Activated CD4-positive, alpha-beta T cell treated with anti-CD3 and anti-CD28 coated beads, Interleukin-2, amount 10 ng/mL, durations not matched to agents 7 days and 5 days (primary cell): ENCODE measurements around the gene H2BK1. TPM values are rescaled to one million over a fixed set of nuclear protein-coding genes. Genes with fewer than 3 reads are reported as not detected.

ENCODE experiments used
- CTCF ChIA-PET: fragments of 350-600 bp; sonication (Branson Sonifier 250); formaldehyde crosslinking; loops from one replicate; lab custom pipeline; 2021; ENCODE audit warnings: antibody characterized with exemption; lab: Charles Lee
- POLR2A ChIA-PET: fragments of 350-600 bp; sonication (Branson Sonifier 250); formaldehyde crosslinking; loops from one replicate; lab custom pipeline; 2021; ENCODE audit warnings: antibody characterized with exemption; lab: Charles Lee
- DNase-seq: peaks from one replicate; pipeline ENCODE4 v3.0.0-alpha.2; 2020
- H3K27ac Mint-ChIP-seq: one replicate; pipeline ENCODE4 v1.8.0; 2021; ENCODE audit warnings: mild to moderate bottlenecking, moderate library complexity, mixed read lengths
- H3K27me3 Mint-ChIP-seq: one replicate; pipeline ENCODE4 v1.8.0; 2021; ENCODE audit warnings: mixed read lengths
- H3K36me3 Mint-ChIP-seq: one replicate; pipeline ENCODE4 v1.8.0; 2021; ENCODE audit warnings: low read depth, mixed read lengths
- H3K4me1 Mint-ChIP-seq: one replicate; pipeline ENCODE4 v1.8.0; 2021; ENCODE audit warnings: mixed read lengths
- H3K4me3 Mint-ChIP-seq: one replicate; pipeline ENCODE4 v1.8.0; 2021; ENCODE audit warnings: mild to moderate bottlenecking, moderate library complexity, mixed read lengths
- H3K9me3 Mint-ChIP-seq: one replicate; pipeline ENCODE4 v1.8.0; 2021; ENCODE audit warnings: mixed read lengths
- total RNA-seq, 2 experiments: library from RNA; stranded (reverse); gene quantifications; one replicate each; pipeline ENCODE4 v1.2.3, GENCODE V29; 2021

H2BK1 gene
- total RNA-seq, 2 experiments from 2014 or later = not detected

- Mint-ChIP-seq H3K27ac (no peak overlapping the region), H3K36me3 (no peaks in the 10 kb centered on the region), H3K4me3 (no peak overlapping the region), H3K4me1 (no peaks in the 10 kb centered on the region), H3K27me3 (peaks cover 9% of the 10 kb centered on the region), H3K9me3 (no peaks in the 10 kb centered on the region)
- POLR2A ChIA-PET = no interaction called here
- no peak for DNase-seq
- CTCF ChIA-PET = no interaction called here
Measured at GRCh38 chr7:151188252-151188542, 22.1 kb downstream of the H2BK1 start.

GRCh38 chr7:151187409-151188251 is 22.7 kb downstream of the H2BK1 start:
- no peak for DNase-seq
- H3K27ac Mint-ChIP-seq = no peak overlapping the region
- peaks cover 9% of the 10 kb centered on the region for H3K27me3 Mint-ChIP-seq
- ChIA-PET CTCF (no interaction called here), POLR2A (no interaction called here)
- H3K4me3 Mint-ChIP-seq = no peak overlapping the region
- no peaks in the 10 kb centered on the region for H3K9me3 Mint-ChIP-seq
- no peaks in the 10 kb centered on the region for H3K36me3 Mint-ChIP-seq
- no peaks in the 10 kb centered on the region for H3K4me1 Mint-ChIP-seq

DNA sequence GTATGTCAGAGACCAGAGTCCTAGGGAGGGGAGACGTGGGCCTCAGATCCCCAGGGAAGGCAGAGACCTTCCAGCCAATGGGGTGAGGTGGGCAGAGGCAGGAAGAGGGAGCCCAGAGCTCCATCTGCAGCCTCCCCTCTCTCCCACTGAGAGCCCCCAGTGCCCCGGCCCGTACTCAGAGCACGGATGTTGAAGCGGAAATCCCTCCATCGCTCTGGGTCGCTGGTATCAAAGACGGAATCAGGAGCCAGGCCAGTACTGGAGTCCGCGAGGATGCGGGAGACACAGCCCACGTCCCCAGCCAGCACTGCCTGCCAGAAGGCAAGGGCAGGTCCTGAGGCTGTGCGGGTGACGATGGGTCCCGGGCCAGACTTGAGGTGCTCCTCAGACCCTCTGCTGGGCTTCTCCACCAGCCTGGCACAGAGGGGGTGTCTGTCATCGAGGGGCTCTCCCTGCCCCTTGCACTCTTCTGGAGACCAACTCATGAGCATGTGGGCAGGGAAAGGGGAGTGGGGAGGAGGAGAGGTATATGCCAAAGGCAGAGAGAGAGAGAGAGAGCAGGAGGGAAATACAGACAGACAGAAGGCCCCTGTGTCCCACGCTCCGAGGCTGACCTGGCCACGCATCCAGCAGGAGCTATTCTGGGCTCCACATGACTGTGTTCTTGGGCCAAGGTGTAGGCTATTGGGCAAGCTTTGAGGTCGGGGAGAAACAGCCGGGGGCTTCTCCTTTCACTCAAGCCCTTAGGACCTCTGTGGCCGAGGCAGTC is 23.5 kb downstream of the H2BK1 start, which contains the start of gene ASB10:
Gene ASB10 (minus strand): TSS at position 611 of the 769 bp plus-strand sequence. CDS start 120 bp downstream, at position 491.
- no peak for DNase-seq
- Mint-ChIP-seq H3K9me3 (no peaks in the 10 kb centered on the region), H3K36me3 (no peaks in the 10 kb centered on the region), H3K27ac (no peak within 1 kb of the TSS), H3K27me3 (peaks cover 9% of the 10 kb centered on the region), H3K4me1 (no peaks in the 10 kb centered on the region), H3K4me3 (no peak within 1 kb of the TSS)
- ChIA-PET CTCF (no interaction called here), POLR2A (no interaction called here)

DNA sequence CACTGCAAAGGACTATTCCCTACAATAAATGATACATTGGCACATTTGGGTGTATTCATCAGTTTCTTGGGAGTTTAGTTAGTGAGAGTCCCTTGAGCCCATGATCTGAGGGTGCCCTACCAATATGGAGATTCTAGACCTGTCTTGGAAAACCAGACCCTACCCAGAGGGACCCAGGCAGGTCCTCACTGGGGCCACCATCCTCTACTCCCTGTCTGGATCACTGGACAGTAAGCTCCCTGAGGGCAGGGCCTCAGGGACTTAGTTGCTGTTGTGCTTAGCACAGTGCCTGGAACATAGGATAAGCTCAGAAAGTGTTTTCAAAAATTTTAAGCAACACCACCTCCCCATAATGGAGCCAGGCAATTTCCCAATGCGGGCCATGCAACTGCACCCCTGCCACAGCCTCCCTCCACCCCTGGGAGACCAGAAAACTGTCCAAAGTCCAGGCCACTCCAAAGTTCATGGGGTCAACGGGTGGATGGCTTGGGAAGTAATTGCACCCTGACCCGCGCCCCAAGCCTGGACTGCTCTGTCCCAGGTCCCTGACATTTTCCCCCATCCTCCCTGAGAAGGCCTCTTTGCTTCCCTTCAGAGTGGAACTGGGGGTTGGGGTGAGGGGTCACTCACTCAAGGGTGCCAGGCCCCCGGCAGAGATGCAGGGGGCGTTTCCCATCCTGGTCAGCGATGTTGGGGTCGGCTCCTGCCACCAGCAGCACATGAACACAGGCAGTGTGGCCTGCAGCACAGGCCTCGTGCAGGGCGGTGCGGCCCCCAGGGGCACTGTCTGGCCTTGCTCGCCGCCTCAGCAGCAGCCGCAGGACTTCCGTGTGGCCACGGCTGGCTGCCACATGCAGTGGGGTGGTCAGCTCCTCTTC is 24.3 kb downstream of the H2BK1 start:
- DNase-seq = no peak
- ChIA-PET CTCF (no interaction called here), POLR2A (no interaction called here)
- Mint-ChIP-seq H3K36me3 (no peaks in the 10 kb centered on the region), H3K4me1 (no peaks in the 10 kb centered on the region), H3K4me3 (no peak overlapping the region), H3K27me3 (peaks cover 9% of the 10 kb centered on the region), H3K9me3 (no peaks in the 10 kb centered on the region), H3K27ac (no peak overlapping the region)

GRCh38 chr7:151181011-151181431 is 29.3 kb downstream of the H2BK1 start:
- H3K36me3 Mint-ChIP-seq = no peaks in the 10 kb centered on the region
- ChIA-PET CTCF (interaction anchor here (1.1 kb wide), 1 partner anchor 9 kb away, joined by 3 read pairs; no protein-coding TSS in a partner anchor), POLR2A (no interaction called here)
- no peak overlapping the region for H3K4me3 Mint-ChIP-seq
- no peaks in the 10 kb centered on the region for H3K4me1 Mint-ChIP-seq
- peaks cover 6% of the 10 kb centered on the region for H3K27me3 Mint-ChIP-seq
- DNase-seq = no peak
- no peak overlapping the region for H3K27ac Mint-ChIP-seq
- no peaks in the 10 kb centered on the region for H3K9me3 Mint-ChIP-seq

- Mint-ChIP-seq H3K27ac (no peak overlapping the region), H3K4me3 (no peak overlapping the region), H3K36me3 (no peaks in the 10 kb centered on the region), H3K9me3 (no peaks in the 10 kb centered on the region), H3K27me3 (peaks cover 9% of the 10 kb centered on the region), H3K4me1 (no peaks in the 10 kb centered on the region)
- POLR2A ChIA-PET = no interaction called here
- CTCF ChIA-PET = no interaction called here
- DNase-seq = no peak
Measured at GRCh38 chr7:151179946-151180345, 30.3 kb downstream of the H2BK1 start.

DNA sequence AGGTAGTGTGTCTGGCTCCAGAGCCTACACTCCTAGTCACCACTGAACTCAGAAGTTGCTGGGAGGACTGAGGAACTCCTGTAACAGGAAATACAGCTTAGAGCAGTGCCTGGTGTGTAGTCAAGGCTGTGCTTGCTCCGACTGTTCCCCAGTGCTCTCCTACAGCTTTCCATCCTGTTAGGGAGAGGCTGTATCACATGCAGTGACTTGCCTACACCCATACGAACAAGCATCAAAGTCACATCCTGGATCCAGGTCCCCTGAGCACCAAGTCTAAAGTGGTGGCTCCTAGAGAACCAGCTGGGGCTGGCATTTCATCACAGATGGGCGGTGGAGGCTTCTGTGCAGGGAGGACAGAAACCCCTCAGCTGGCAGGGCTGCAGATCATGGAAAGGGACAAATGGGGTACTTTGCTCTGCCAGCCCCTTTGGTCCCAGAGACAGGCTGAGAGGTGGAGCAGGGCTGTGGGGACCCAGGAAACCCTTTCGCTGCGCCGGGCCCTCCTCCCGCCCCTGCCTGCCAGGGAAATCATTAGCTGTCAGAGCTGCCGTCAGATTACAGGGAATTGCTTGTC is 30.9 kb downstream of the H2BK1 start:
- peaks cover 10% of the 10 kb centered on the region for H3K27me3 Mint-ChIP-seq
- H3K27ac Mint-ChIP-seq = no peak overlapping the region
- no peaks in the 10 kb centered on the region for H3K4me1 Mint-ChIP-seq
- no peak for DNase-seq
- ChIA-PET POLR2A (no interaction called here), CTCF (no interaction called here)
- no peaks in the 10 kb centered on the region for H3K36me3 Mint-ChIP-seq
- no peaks in the 10 kb centered on the region for H3K9me3 Mint-ChIP-seq
- no peak overlapping the region for H3K4me3 Mint-ChIP-seq

DNA sequence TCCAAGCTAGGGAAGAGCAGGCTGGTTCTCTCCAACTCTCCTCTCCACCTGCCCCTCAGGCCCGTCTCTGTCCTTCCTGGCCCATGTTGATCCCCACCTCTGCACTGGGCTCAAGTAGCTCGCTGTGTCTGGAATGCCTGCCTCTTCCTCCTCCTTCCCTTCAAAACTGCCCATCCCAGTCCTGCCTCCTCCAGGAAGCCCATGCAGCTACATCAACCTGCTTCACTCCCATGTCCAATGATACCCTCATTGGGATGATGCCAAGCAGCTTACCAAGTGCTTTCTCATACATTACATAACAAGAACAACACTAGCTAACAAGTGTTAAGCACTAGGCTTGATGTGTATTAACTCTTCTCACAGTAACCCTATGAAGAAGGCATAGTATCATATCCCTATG is 31.5 kb downstream of the H2BK1 start:
- ChIA-PET POLR2A (no interaction called here), CTCF (no interaction called here)
- Mint-ChIP-seq H3K36me3 (no peaks in the 10 kb centered on the region), H3K4me1 (no peaks in the 10 kb centered on the region), H3K27me3 (peaks cover 10% of the 10 kb centered on the region), H3K9me3 (no peaks in the 10 kb centered on the region), H3K27ac (no peak overlapping the region), H3K4me3 (no peak overlapping the region)
- no peak for DNase-seq

- peaks cover 12% of the 10 kb centered on the region for H3K27me3 Mint-ChIP-seq
- CTCF ChIA-PET = interaction anchor here (1.6 kb wide), 1 partner anchor 11 kb away, joined by 6 read pairs; the partner anchor contains the start of gene GBX1
- H3K4me1 Mint-ChIP-seq = no peaks in the 10 kb centered on the region
- no peaks in the 10 kb centered on the region for H3K9me3 Mint-ChIP-seq
- H3K36me3 Mint-ChIP-seq = no peaks in the 10 kb centered on the region
- POLR2A ChIA-PET = no interaction called here
- no peak overlapping the region for H3K27ac Mint-ChIP-seq
- H3K4me3 Mint-ChIP-seq = no peak overlapping the region
- no peak for DNase-seq
Measured at GRCh38 chr7:151178236-151178635, 32.1 kb downstream of the H2BK1 start.

DNA sequence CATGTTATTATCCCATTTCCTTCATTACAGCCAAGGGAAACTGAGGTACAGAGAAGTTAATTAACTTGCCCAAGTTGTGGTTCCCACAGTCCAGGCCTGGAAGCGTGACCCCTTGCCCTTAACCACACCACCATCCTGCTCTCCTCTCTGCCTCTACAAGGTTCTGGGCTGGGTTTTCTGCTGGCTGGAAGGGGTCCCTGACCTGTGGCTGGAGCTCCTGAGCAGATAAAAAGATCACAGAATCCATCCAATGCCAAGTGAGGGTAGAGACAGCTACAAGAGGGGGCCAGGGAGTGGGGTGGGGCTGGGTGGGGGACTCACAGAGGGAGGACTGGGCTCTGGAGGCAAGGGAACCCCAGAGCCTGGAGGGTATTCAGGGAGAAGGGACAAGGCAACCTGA is 33.0 kb downstream of the H2BK1 start:
- POLR2A ChIA-PET = no interaction called here
- no peaks in the 10 kb centered on the region for H3K4me1 Mint-ChIP-seq
- no peaks in the 10 kb centered on the region for H3K36me3 Mint-ChIP-seq
- H3K4me3 Mint-ChIP-seq = no peak overlapping the region
- CTCF ChIA-PET = interaction anchor here (1.1 to 1.6 kb wide), 2 partner anchors 10 to 67 kb away, joined by 3 to 6 read pairs; partner anchors contain the start of gene GBX1
- H3K27ac Mint-ChIP-seq = no peak overlapping the region
- H3K9me3 Mint-ChIP-seq = no peaks in the 10 kb centered on the region
- H3K27me3 Mint-ChIP-seq = peaks cover 20% of the 10 kb centered on the region
- DNase-seq = no peak

GRCh38 chr7:151176401-151176800 is 33.9 kb downstream of the H2BK1 start:
- DNase-seq = no peak
- POLR2A ChIA-PET = no interaction called here
- peaks cover 24% of the 10 kb centered on the region for H3K27me3 Mint-ChIP-seq

DNA sequence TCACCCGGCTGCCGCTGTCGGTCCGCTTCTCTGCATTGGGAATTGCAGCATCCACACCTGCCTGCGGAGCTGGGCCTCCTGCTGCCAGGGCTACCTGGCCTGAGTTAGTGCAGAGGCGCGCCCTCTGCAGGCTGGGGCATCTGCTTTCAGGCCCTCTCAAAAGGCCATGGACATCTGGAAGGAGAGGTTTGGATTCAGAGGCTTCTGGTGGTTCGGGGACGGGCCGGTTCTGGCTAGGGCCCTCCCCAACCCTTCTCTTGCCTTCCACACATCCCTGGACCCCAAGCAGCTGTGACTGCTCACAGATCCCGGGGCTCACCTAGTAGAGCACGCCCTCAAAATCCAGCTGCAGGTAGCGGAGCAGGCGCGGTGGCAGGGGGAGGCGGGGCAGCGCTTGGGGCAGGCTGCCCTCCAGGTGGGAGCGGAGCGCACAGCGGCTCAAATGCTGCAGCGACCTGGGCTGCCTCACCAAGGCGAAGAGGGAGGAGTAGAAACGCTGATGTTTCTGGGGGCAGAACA is 34.4 kb downstream of the H2BK1 start:
- Mint-ChIP-seq H3K9me3 (no peaks in the 10 kb centered on the region), H3K4me1 (no peaks in the 10 kb centered on the region), H3K27me3 (peaks cover 29% of the 10 kb centered on the region), H3K27ac (no peak overlapping the region), H3K4me3 (no peak overlapping the region), H3K36me3 (no peaks in the 10 kb centered on the region)
- DNase-seq = no peak
- ChIA-PET CTCF (interaction anchor here (1.0 kb wide), 1 partner anchor 10 kb away, joined by 3 read pairs; no protein-coding TSS in a partner anchor), POLR2A (no interaction called here)

More at GRCh38 chr7:151176401-151176800, 33.9 kb downstream of the H2BK1 start:
- Mint-ChIP-seq H3K27ac (no peak overlapping the region), H3K36me3 (no peaks in the 10 kb centered on the region), H3K9me3 (no peaks in the 10 kb centered on the region), H3K4me3 (no peak overlapping the region), H3K4me1 (no peaks in the 10 kb centered on the region)
- CTCF ChIA-PET = interaction anchor here (1.1 to 1.6 kb wide), 2 partner anchors 9 to 66 kb away, joined by 3 to 6 read pairs; partner anchors contain the start of gene GBX1
